RPMI8226 (cell line): ENCODE measurements around the gene ZNF230.

ENCODE experiments used
- DNase-seq: peaks from one replicate; pipeline ENCODE4 v3.0.0-alpha.2; 2015

The ZNF230 gene

GRCh38 chr19:44002566-44003460 lies at the start of gene ZNF230:
Gene ZNF230 (plus strand): TSS chr19:44002957. CDS start chr19:44007079, 4,122 bp downstream.
- peak; percentile 91 for DNase-seq

- DNase-seq, result peak; percentile 3
Measured at GRCh38 chr19:43956827-43957226, 45.9 kb upstream of the ZNF230 start.

DNA sequence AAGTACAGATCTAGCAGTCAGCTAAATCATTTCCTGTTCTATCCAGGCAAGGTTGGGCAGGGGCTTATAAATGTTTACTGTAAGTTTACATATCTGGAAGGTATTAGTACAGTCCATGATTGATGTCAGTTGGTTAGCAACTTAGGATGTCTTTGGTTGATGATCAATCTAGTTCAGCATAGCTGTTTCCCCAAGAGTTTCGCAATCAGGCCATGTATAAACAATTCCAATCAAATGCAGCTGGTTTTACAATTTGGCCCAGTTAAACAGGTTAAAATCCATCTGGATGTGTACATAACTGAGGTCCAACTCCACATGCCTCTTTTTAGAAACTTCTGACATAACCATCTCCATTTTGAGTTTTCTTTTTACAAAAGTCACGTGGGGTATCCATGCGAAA lies 44.9 kb upstream of the ZNF230 start:
- no peak for DNase-seq

- DNase-seq, result no peak
Measured at GRCh38 chr19:43960411-43960810, 42.3 kb upstream of the ZNF230 start.

GRCh38 chr19:43966079-43966694 lies 36.6 kb upstream of the ZNF230 start:
- DNase-seq, result no peak

DNA sequence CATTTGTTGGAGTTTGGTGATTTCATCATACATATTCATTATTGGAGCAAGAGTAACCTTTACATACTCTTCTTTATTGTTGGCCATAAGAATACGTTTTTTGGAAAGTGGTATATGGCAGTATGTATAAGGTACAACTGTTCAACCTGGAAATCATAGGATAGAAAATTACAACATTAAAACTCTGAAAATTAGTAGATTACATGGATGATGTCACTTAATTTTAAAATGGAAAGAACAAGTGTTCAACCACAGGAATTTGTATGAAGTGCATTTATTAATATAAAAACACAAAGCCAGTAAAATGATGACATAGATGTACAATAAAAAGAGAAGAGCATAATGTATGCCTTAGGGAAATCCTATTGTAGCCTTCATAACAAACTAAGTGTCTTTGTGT lies 26.0 kb upstream of the ZNF230 start:
- no peak for DNase-seq

GRCh38 chr19:43983544-43983911 lies 19.2 kb upstream of the ZNF230 start:
- no peak for DNase-seq

GRCh38 chr19:43983912-43984686 lies 18.7 kb upstream of the ZNF230 start, which contains the start of gene ZNF155:
Gene ZNF155 (plus strand): TSS chr19:43984188. CDS start chr19:43988544, 4,356 bp downstream.
- peak; percentile 73 for DNase-seq

DNA sequence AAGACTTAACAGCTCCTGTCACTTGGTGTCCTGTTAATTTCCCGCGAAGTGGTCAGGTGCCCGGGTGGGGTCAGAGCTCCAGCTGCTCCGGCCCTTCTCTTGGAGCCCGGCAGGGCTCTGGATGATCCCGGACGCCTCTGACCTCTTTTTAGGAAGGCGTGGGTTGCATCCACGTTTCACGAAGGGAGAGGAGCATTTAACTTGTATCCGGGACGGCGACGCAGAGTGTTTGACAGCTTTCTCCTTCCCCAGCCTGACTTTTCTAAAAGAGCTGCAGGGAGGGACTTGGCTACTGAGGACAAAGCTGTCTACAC lies 18.1 kb upstream of the ZNF230 start:
- no peak for DNase-seq

DNA sequence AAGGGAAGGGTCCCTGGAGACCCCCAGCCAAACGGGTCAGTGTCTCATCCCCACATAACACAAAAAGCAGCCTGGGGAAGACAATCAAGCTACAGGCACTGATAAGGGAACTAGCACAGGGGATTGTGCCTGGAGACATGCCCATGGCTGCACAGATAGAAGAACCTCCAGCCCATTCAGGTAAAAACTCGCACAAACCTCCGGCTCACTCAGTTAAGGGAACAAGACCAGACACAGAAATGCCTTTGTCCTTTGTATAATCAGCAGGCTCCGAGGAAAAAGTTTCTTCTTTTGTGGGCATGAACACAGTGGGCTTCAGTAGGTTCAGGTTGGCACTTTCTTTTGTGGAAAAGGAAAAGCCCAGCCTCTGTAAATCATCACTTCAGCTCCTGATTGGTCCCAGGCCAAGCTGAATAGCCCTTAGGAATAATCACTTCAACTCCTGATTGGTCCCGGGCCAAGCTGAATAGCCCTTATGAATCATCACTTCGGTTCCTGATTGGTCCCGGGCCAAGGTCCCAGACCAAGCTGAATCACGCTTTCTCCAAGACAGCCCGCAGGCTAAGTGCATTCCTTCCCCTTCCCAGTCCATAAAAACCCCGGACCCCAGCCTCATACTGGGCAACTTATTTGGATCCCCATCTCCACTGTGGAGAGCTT lies 5.0 kb upstream of the ZNF230 start:
- DNase-seq, result no peak

GRCh38 chr19:44002212-44002565 lies 568 bp upstream of the ZNF230 start:
- DNase-seq, result no peak

DNA sequence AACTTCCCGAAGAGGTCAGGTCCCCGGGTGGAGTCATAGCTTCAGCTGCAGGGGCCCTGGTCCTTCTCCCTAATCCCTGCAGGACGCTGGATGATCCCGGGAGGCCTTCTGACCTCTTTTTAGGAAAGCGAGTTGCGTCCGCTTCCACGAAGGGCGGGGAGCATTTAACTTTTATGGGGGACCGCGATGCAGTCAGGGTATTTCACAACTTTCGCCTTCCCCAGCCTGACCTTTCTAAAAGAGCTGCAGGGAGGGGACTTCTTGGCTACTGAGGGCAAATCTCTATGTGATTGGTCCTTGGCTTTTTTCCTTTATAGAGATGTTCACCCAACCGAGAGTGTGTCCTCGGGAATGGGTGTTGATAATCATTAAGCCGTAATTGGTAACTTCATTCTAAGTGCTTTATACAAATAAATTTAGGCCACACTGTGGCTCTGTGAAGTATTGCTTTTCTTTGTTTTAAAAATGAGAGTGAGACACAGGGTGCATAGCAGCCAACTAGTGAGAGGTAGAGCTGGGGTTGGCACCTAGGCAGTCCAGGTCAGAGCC lies 778 bp downstream of the ZNF230 start:
- peak; percentile 3 for DNase-seq

GRCh38 chr19:44005973-44006372 lies 3.2 kb downstream of the ZNF230 start:
- no peak for DNase-seq

DNA sequence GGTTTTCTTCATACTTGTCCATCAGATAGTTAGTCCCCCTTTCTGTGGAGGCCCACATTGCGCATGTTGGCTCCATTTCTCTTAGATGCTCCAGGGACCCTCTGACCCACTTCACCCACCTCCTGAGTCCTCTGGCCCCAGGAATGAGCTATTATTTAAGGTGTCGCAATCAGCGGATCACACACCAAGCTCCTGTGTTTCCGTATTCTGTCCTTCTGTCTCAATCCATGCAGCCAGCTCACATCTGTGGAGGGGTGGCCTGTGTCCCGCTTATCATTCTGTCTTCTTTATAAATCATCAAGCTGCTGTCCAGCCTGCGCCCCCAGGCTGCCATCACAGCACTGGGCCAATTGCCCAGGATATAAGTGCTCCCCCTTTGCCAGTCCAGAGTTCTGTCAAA lies 4.7 kb downstream of the ZNF230 start:
- DNase-seq, result no peak

GRCh38 chr19:44010468-44010867 lies 7.7 kb downstream of the ZNF230 start:
- no peak for DNase-seq

DNA sequence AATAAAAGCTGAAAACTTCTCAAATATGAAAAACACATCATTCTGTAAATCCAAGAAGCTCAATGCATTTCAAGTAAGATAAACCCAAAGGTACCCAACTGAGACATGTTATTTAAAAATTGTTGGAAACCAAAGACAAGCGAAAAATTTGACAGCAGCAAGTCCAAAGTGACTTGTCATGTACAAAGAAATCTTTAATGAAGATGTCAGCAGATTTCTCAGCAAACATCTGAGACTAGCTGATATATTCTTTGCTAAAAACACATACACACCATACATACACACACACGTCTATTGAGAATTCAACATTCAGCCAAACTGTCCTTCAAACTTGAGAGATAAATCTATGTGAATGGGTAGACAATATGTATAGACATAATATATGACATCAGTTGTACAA lies 16.7 kb downstream of the ZNF230 start:
- DNase-seq, result no peak

DNA sequence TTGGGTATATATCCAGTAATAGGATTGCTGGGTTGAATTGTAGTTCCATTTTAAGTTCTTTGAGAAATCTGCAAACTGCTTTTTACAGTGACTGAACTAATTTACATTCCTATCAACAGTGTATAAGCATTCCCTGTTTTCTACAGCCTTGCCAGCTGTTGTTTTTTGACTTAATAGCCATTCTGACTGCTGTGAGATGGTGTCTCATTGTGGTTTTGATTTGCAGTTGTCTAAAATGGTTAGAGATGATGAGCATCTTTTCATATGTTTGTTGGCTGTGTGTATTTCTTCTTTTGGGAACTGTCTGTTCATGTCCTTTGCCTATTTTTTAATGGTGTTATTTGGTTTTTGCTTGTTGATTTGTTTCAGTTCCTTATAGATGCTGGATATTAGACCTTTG lies 18.5 kb downstream of the ZNF230 start:
- DNase-seq, result no peak

- DNase-seq, result no peak
Measured at GRCh38 chr19:44024900-44025216, 22.1 kb downstream of the ZNF230 start.

DNA sequence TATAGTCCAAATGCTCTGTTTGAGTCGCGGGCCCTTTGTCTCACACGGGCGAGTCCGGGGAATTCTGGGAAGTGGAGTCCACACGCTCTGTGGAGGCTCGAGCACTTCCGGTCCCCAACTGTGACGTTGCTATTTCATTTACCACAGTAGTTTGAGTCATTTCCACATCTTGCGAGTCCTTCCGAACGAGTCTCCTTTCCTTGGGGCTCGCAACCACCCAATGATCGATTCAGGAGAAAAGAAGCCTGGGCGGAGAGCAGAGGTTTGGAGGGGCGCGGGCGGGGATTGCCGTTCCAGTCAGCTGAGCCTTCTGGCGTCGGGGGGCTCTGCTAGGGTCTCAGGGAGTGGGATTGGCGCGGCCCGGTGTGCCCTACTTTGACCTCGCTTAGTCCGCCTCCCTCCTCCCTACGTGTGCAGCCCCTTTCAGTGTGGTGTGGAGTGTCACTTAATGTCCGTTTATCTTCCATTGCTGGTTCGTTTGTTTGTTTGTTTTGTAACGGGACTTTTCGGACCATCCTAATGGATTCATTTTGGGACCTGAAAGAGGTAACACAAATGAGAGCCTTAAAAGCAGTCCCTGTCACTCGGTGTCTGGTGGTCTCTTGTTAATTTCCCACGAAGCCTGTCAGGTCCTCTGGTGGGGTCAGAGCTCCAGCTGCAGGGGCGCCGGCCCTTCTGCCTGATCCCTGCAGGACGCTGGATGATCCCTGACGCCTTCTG lies 22.6 kb downstream of the ZNF230 start, which contains the start of gene ZNF222:
Gene ZNF222 (plus strand): TSS at position 163 of the 720 bp plus-strand sequence. CDS start 58 bp downstream, at position 221.
- peak; percentile 83 for DNase-seq

GRCh38 chr19:44026622-44027021 lies 23.9 kb downstream of the ZNF230 start:
- no peak for DNase-seq

GRCh38 chr19:44032001-44032610 lies 29.3 kb downstream of the ZNF230 start:
- DNase-seq, result no peak

- no peak for DNase-seq
Measured at GRCh38 chr19:44042147-44042546, 39.4 kb downstream of the ZNF230 start.
